ENCODE results near the gene ENG.
"Not testable (repeated sequence)": the region's sequence is repeated elsewhere in the genome, so short reads cannot be mapped to it uniquely, and the experiment has no call there.

Gene ENG

DNA sequence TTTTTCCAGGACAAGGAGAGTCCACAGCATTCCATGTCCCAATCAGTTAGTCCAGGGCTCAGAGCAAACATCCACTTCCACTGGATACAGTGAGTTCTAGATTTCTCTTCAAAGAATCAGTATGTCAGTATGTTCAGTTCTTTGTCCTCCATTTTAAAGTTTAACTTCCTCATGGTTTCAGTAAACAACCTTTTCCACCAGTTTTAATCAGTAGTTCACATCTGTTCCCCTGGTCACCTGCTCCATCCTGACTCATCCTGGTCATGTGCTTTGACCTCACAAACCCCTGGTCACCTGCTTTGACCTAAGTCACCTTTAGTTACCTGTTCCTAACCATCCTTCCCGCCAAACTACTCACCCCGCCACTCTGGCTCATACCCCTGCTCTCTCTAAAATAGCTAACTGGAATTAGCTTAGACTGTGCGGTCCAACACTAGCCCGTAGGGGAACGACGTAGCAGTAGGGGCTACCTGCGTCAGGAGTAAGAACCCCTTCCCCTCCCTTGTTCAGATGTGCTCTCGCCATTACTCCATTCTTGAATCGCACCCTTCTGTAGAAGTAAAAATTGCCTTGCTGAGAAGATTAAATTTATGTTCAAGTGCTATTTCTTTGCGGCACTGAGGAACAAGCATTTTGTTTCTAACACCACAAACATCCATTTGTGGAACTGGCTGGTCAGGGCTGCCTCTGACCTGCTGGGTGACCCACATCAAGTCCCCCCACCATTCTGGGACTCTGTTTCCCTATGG is 5.5 kb downstream of the ENG start:
- H3K27me3 ChIP-seq, result no peaks in the 10 kb centered on the region
- peak overlapping the region in 1 of 2 donors; percentile 24 for H3K27ac ChIP-seq
- H3K9me3 ChIP-seq, result peaks cover 0 to 7% (median 3%) of the 10 kb centered on the region in 3 donors
- no peak for DNase-seq
- TF ChIP-seq, protein P1, sequence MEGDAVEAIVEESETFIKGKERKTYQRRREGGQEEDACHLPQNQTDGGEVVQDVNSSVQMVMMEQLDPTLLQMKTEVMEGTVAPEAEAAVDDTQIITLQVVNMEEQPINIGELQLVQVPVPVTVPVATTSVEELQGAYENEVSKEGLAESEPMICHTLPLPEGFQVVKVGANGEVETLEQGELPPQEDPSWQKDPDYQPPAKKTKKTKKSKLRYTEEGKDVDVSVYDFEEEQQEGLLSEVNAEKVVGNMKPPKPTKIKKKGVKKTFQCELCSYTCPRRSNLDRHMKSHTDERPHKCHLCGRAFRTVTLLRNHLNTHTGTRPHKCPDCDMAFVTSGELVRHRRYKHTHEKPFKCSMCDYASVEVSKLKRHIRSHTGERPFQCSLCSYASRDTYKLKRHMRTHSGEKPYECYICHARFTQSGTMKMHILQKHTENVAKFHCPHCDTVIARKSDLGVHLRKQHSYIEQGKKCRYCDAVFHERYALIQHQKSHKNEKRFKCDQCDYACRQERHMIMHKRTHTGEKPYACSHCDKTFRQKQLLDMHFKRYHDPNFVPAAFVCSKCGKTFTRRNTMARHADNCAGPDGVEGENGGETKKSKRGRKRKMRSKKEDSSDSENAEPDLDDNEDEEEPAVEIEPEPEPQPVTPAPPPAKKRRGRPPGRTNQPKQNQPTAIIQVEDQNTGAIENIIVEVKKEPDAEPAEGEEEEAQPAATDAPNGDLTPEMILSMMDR (IDR thresholded peaks at IDR 0.05), result no peak
- peaks cover 0 to 61% (median 40%) of the 10 kb centered on the region in 4 donors for H3K4me1 ChIP-seq
- H3K4me3 ChIP-seq, result no peak overlapping the region
- peaks cover 0 to 18% (median 10%) of the 10 kb centered on the region in 3 donors for H3K36me3 ChIP-seq
- intact Hi-C loops (cut with DNase I; ENCODE audit: low total_unique reads), result no loop called here

DNA sequence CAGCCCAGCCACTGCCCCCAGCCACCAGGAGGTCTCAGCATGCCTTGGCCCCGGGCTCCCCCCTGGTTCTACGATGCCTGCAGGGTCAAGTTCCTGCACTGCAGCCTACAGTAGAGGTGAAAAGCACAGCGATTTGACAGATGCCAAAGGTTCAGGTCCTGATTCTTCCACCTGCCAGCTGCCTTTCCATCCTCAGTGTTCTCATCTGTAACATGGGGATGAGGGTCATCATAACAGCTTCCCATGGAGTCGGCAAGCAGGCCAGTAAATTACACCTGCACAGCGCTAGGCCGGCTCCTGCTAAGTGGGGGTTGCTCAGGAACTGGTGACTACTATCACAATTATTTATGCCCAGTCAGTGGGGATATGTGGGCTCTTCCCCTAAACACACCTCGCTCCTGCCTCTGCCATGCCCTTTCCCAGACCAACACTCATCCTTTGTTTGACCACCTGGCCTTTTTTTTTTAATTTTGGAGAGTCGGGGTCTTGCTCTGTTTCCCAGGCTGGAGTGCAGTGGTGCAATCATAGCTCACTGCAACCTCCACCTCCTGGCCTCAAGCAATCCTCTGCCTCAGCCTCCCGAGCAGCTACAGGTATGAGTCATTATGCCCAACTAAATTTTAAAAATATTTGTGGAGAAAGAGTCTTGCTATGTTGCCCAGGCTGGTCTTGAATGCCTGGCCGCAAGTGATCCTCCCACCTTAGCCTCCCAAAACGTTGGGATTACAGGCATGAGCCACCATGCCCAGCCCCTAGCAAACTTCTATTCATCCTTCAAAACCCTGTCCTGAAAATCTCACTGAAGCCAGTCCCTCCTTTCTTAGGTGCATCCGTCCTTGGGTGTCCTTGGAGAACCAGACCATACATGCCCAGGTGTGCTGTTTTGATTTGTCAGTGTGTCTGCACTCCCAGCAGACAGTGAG is 6.4 kb downstream of the ENG start:
- intact Hi-C loops (cut with DNase I; ENCODE audit: low total_unique reads), result no loop called here
- H3K27ac ChIP-seq, result peak overlapping the region; percentile 70 to 72

DNA sequence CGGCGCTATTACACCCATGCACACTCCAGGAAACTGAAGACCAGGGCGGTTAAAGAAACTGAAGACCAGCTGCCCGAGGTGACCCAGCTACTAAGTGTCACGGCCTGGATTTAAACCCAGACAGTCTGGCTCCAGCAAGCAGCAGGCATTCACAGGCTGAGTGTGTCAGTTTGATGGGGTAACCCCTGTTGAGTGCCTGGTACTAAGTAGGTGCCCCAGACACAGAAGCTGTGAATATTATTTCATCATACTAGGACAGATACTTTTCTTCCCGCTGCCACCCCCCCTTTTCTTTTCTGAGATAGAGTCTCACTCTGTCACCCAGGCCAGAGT is 7.3 kb downstream of the ENG start:
- Histone ChIP-seq H3K27me3 (no peaks in the 10 kb centered on the region), H3K4me3 (no peak overlapping the region), H3K36me3 (peaks cover 0 to 25% (median 19%) of the 10 kb centered on the region in 3 donors), H3K9me3 (peaks cover 0 to 7% (median 3%) of the 10 kb centered on the region in 3 donors), H3K27ac (peak overlapping the region; percentile 70 to 72), H3K4me1 (peaks cover 0 to 43% (median 28%) of the 10 kb centered on the region in 4 donors)
- intact Hi-C loops (cut with DNase I; ENCODE audit: low total_unique reads), result no loop called here
- TF ChIP-seq, protein P1 (IDR thresholded peaks at IDR 0.05), result no peak
- peak in 1 of 2 donors; percentile 53 for DNase-seq

More for the DNA sequence above, 6.4 kb downstream of the ENG start:
- peaks cover 0 to 18% (median 10%) of the 10 kb centered on the region in 3 donors for H3K36me3 ChIP-seq
- TF ChIP-seq, protein P1 (IDR thresholded peaks at IDR 0.05), result no peak
- peaks cover 0 to 52% (median 32%) of the 10 kb centered on the region in 4 donors for H3K4me1 ChIP-seq
- no peak overlapping the region for H3K4me3 ChIP-seq
- H3K9me3 ChIP-seq, result peaks cover 0 to 7% (median 3%) of the 10 kb centered on the region in 3 donors
- DNase-seq, result no peak
- no peaks in the 10 kb centered on the region for H3K27me3 ChIP-seq

DNA sequence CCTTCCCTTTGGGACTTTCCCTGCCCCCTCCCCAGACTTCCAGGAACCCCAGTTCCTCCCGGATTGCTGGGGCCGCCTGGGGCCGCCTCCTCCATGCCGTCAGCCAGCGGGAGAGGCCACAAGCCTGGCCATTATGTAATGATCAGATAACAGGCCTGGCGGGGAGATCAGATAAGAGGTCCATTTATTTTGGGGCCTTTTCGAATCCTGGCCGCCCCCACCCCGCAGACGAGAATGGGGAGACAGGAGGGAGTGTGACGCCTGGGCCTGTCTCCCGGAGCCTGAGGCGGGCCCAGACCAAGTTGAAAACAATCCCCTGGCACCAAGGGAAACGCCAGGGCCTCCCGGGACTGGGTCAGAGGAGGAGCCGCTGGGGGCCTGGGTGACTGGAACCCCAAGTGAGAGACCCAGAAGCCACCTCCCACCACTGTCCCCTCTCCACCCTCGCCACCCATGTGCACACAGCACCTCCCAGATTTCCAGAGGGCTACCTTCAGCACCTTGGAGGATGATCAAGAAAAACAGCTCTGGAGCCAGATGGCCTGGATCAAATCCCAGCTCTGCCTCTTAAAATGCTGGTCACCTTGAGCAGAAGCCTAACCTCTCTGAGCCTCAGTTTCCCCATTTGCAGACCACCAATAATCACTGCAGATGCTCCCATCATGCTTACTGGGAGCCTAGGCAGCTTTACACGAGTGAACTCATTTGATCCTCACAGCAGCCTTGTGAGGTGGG is 7.8 kb downstream of the ENG start:
- TF ChIP-seq, protein P1 (IDR thresholded peaks at IDR 0.05), result no peak
- peak overlapping the region; percentile 70 to 72 for H3K27ac ChIP-seq
- intact Hi-C loops (cut with DNase I; ENCODE audit: low total_unique reads), result no loop called here
- H3K4me3 ChIP-seq, result no peak overlapping the region
- no peaks in the 10 kb centered on the region for H3K27me3 ChIP-seq
- peaks cover 0 to 39% (median 26%) of the 10 kb centered on the region in 4 donors for H3K4me1 ChIP-seq
- peaks cover 0 to 7% (median 3%) of the 10 kb centered on the region in 3 donors for H3K9me3 ChIP-seq
- DNase-seq, result peak; percentile 70 to 85
- H3K36me3 ChIP-seq, result peaks cover 0 to 28% (median 19%) of the 10 kb centered on the region in 3 donors

DNA sequence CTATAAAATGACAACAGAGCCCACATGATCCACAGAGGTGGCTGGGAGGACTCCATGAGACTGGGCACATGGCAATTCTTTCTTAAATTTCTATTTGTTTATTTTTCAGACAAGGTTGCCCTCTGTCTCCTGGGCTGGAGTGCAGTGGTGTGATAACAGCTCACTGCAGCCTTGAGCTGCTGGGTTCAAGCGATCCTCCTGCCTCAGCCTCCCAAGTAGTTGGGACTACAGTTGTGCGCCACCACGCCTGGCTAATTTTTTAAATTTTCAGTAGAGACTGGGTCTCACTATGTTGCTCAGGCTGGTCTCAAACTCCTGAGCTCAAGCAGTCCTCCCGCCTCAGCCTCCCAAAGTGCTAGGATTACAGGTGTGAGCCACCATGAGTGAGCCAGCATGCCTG is 8.8 kb downstream of the ENG start:
- DNase-seq; H3K27me3 ChIP-seq; H3K9me3 ChIP-seq; H3K4me3 ChIP-seq; intact Hi-C loops (cut with DNase I; ENCODE audit: low total_unique reads): not testable (repeated sequence)
- Histone ChIP-seq H3K4me1 (peaks cover 0 to 39% (median 23%) of the 10 kb centered on the region in 4 donors), H3K27ac (peak overlapping the region; percentile 70 to 72), H3K36me3 (peaks cover 0 to 36% (median 19%) of the 10 kb centered on the region in 3 donors)
